Keratinocyte (primary cell): ENCODE results near the gene IFT122. TPM values are rescaled to one million over a fixed set of nuclear protein-coding genes. Genes with fewer than 3 reads are reported as not detected.

ENCODE experiments used
- DNase-seq: peaks from one replicate; pipeline ENCODE4 v3.0.0-alpha.2; 2011; ENCODE audit warnings: low read depth, missing footprints, low spot score
- FAIRE-seq: peaks from 2 replicates; lab custom pipeline; 2011; peaks lifted over from hg19 to GRCh38; lab: Jason Lieb, UNC
- H2AFZ ChIP-seq: 2 replicates; pipeline ENCODE4 v1.6.0; 2012; ENCODE audit warnings: low read length, control low read depth, inconsistent platforms; ENCODE audit not compliant: control insufficient read depth
- H3K27ac ChIP-seq: 2 replicates; pipeline ENCODE4 v1.5.1; 2011; ENCODE audit warnings: low read length; ENCODE audit not compliant: control insufficient read depth, insufficient read depth
- H3K27me3 ChIP-seq: 3 replicates; pipeline ENCODE4 v1.6.0; 2011; ENCODE audit warnings: low read length; ENCODE audit not compliant: control insufficient read depth, insufficient read depth; ENCODE audit errors: extremely low read depth
- H3K36me3 ChIP-seq, 2 experiments: 2 replicates in 1 of 2; 3 replicates in 1 of 2; pipeline ENCODE4 v1.5.1; 2011; ENCODE audit warnings: low read length in 2 of 2, mild to moderate bottlenecking in 1 of 2; ENCODE audit not compliant: control insufficient read depth in 2 of 2, insufficient read depth in 2 of 2; ENCODE audit errors: extremely low read depth in 1 of 2
- H3K4me1 ChIP-seq: 3 replicates; pipeline ENCODE4 v1.5.1; 2011; ENCODE audit warnings: low read length; ENCODE audit not compliant: control insufficient read depth, insufficient read depth; ENCODE audit errors: extremely low read depth
- H3K4me2 ChIP-seq: 3 replicates; pipeline ENCODE4 v1.6.0; 2011; ENCODE audit warnings: low read depth, low read length; ENCODE audit not compliant: control insufficient read depth, insufficient read depth; ENCODE audit errors: extremely low read depth
- H3K4me3 ChIP-seq, 3 experiments: fragments of 200-600 bp in 1 of 3; sonication (generic) in 1 of 3; 2 replicates in 2 of 3; 3 replicates in 1 of 3; pipeline ENCODE4 v1.5.1; 2011 to 2016; ENCODE audit warnings: low read length in 3 of 3, mild to moderate bottlenecking in 3 of 3, control low read depth in 2 of 3, inconsistent platforms in 1 of 3, low read depth in 1 of 3, mixed read lengths in 1 of 3, mixed run types in 1 of 3, moderate library complexity in 1 of 3; ENCODE audit not compliant: control insufficient read depth in 2 of 3, insufficient read depth in 2 of 3; ENCODE audit errors: extremely low read depth in 1 of 3
- H3K79me2 ChIP-seq: 2 replicates; pipeline ENCODE4 v1.6.0; 2012; ENCODE audit warnings: low read length; ENCODE audit not compliant: control insufficient read depth, insufficient read depth
- H3K9ac ChIP-seq: 3 replicates; pipeline ENCODE4 v1.6.0; 2011; ENCODE audit warnings: low read length; ENCODE audit not compliant: control insufficient read depth, insufficient read depth; ENCODE audit errors: extremely low read depth
- H3K9me1 ChIP-seq: 3 replicates; pipeline ENCODE4 v1.6.0; 2011; ENCODE audit warnings: low read length; ENCODE audit not compliant: control insufficient read depth, insufficient read depth; ENCODE audit errors: extremely low read depth
- H3K9me3 ChIP-seq: 2 replicates; pipeline ENCODE4 v1.5.1; 2012; ENCODE audit warnings: low read depth, low read length; ENCODE audit not compliant: control insufficient read depth
- H4K20me1 ChIP-seq: 3 replicates; pipeline ENCODE4 v1.6.0; 2011; ENCODE audit warnings: low read length; ENCODE audit not compliant: control insufficient read depth, insufficient read depth; ENCODE audit errors: extremely low read depth
- EZH2 ChIP-seq: IDR thresholded peaks from one replicate; pipeline ENCODE4 v1.6.1; 2012; ENCODE audit warnings: inconsistent platforms, mild to moderate bottlenecking, low read length, moderate library complexity
- dilution Hi-C: fragments of 300-500 bp; cut with MboI; formaldehyde crosslinking; loops from one replicate; pipeline ENCODE4 v1.7.0; 2020; ENCODE audit warnings: low sequenced_read_pairs; ENCODE audit not compliant: extremely low pct_ligation_motif_present
- polyA plus RNA-seq, 5 experiments: library from polyadenylated mRNA; depleted of rRNA in 3 of 5; stranded (reverse) in 3 of 5; stranded (forward) in 1 of 5; unstranded in 1 of 5; fragments of >200 nt; gene quantifications; 1 replicate in 1 of 5; 2 replicates in 3 of 5; 3 replicates in 1 of 5; pipeline versions ENCODE4 v1.2.1 to v1.2.3, GENCODE V29; 2011 to 2012; ENCODE audit warnings: missing spikeins in 2 of 5, low read depth in 1 of 5, low replicate concordance in 1 of 5
- TF ChIP-seq, protein P1 (sequence below), 3 experiments: IDR thresholded peaks in 1 of 3; conservative IDR thresholded peaks in 1 of 3; optimal IDR thresholded peaks in 1 of 3; 2 replicates in 2 of 3; 3 replicates in 1 of 3; pipeline versions ENCODE3 to v1.5.1; 2011; ENCODE audit warnings: low read length in 3 of 3, mild to moderate bottlenecking in 3 of 3, moderate library complexity in 2 of 3, control low read depth in 1 of 3, inconsistent platforms in 1 of 3; ENCODE audit not compliant: insufficient read depth in 2 of 3; ENCODE audit errors: extremely low read depth in 1 of 3

Gene IFT122
- polyA plus RNA-seq, 1 donor (not counting 4 experiments of a cell fraction or from before 2014, with no cell fraction given): 7.1 TPM

DNA sequence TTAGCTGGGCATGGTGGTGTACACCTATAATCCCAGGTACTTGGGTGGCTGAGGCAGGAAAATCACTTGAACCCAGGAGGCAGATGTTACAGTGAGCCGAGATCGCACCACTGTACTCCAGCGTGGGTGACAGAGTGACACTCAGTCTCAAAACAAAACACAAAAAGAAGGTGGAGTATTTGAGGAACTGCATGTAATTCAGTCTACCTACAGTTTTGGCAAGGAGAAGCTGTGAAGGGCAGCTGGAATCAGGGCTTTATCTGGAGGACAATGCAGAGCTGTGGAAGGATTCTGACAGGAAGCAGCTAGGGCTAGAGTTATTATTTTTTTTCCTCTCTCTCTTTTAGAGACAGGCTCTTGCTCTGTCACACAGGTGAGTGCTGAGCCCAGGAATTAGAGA is 109.8 kb downstream of the IFT122 start:
- H3K4me2 ChIP-seq: no peak overlapping the region
- no peaks in the 10 kb centered on the region for H3K36me3 ChIP-seq
- H2AFZ ChIP-seq: no peak overlapping the region
- FAIRE-seq (no peak), DNase-seq (no peak)
- H3K79me2 ChIP-seq: no peaks in the 10 kb centered on the region
- no peak overlapping the region for H3K9ac ChIP-seq
- H3K27ac ChIP-seq: no peak overlapping the region
- no peaks in the 10 kb centered on the region for H3K9me1 ChIP-seq
- no peaks in the 10 kb centered on the region for H3K4me1 ChIP-seq
- TF ChIP-seq, protein P1, sequence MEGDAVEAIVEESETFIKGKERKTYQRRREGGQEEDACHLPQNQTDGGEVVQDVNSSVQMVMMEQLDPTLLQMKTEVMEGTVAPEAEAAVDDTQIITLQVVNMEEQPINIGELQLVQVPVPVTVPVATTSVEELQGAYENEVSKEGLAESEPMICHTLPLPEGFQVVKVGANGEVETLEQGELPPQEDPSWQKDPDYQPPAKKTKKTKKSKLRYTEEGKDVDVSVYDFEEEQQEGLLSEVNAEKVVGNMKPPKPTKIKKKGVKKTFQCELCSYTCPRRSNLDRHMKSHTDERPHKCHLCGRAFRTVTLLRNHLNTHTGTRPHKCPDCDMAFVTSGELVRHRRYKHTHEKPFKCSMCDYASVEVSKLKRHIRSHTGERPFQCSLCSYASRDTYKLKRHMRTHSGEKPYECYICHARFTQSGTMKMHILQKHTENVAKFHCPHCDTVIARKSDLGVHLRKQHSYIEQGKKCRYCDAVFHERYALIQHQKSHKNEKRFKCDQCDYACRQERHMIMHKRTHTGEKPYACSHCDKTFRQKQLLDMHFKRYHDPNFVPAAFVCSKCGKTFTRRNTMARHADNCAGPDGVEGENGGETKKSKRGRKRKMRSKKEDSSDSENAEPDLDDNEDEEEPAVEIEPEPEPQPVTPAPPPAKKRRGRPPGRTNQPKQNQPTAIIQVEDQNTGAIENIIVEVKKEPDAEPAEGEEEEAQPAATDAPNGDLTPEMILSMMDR (optimal IDR thresholded peaks at IDR 0.05 in 1 of 3, IDR thresholded peaks at IDR 0.05 in 1 of 3, conservative IDR thresholded peaks at IDR 0.05 in 1 of 3; ENCODE audit: extremely low read depth in 1 of 3, insufficient read depth in 2 of 3, low read length in 3 of 3): no peak
- no peak for TF ChIP-seq EZH2
- dilution Hi-C loops: no loop called here
- H3K9me3 ChIP-seq: no peaks in the 10 kb centered on the region
- H3K27me3 ChIP-seq: no peaks in the 10 kb centered on the region
- no peaks in the 10 kb centered on the region for H4K20me1 ChIP-seq
- no peak overlapping the region for H3K4me3 ChIP-seq

DNA sequence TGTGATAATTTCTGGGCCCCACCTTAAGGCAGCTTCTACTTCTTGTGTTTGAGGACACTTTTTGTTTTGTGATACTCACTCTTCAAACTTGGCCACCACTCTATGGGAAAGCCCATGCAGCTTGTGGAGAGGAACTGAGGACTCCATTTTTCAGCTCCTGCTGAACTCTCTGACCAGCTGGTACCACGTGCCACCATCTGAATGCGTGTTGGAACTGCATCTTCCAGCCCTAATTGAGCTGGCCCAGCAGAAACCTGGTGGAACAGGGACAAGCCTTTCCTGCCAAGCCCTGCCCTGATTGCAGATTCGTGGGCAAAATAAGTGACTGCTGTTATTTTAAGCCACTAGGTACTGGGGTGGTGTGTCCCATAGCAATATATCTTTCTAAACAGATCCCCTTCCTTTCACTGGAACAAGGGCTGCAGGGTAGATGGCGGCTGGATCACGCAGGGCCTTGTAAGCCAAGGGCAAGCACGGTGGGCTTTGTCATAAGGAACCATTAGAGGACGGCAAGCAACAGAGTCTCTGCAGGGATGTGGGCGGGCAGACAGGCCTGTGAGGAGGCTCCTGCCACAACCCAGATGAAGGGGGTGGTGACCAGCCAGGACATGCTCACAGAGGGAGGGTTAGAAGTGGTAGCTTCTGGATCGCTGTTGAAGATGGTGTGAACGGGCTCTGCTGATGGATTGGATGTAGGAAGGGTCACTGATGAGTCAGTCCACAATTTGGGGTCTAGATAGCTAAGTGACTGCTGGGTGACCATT is 112.4 kb downstream of the IFT122 start:
- no peak overlapping the region for H3K27ac ChIP-seq
- H3K27me3 ChIP-seq: no peaks in the 10 kb centered on the region
- no peak overlapping the region for H3K9ac ChIP-seq
- no peak overlapping the region for H3K4me2 ChIP-seq
- FAIRE-seq (no peak), DNase-seq (no peak)
- no peaks in the 10 kb centered on the region for H3K4me1 ChIP-seq
- no peaks in the 10 kb centered on the region for H3K79me2 ChIP-seq
- H3K9me3 ChIP-seq: no peaks in the 10 kb centered on the region
- no peak overlapping the region for H2AFZ ChIP-seq
- no peaks in the 10 kb centered on the region for H3K36me3 ChIP-seq
- dilution Hi-C loops: no loop called here
- no peak overlapping the region for H3K4me3 ChIP-seq
- no peaks in the 10 kb centered on the region for H4K20me1 ChIP-seq
- H3K9me1 ChIP-seq: no peaks in the 10 kb centered on the region
- TF ChIP-seq, protein P1 (optimal IDR thresholded peaks at IDR 0.05 in 1 of 3, IDR thresholded peaks at IDR 0.05 in 1 of 3, conservative IDR thresholded peaks at IDR 0.05 in 1 of 3; ENCODE audit: extremely low read depth in 1 of 3, insufficient read depth in 2 of 3, low read length in 3 of 3): peak in 1 of 3 experiments; percentile 3
- no peak for TF ChIP-seq EZH2
